Epithelial cell of proximal tubule (primary cell): ENCODE measurements around the gene GALK2. TPM values are rescaled to one million over a fixed set of nuclear protein-coding genes. Genes with fewer than 3 reads are reported as not detected.

Source experiments
- DNase-seq: peaks from one replicate; pipeline ENCODE4 v3.0.0-alpha.2; 2011; ENCODE audit warnings: low read depth
- H3K4me3 ChIP-seq: 2 replicates; pipeline ENCODE4 v1.5.1; 2011; ENCODE audit warnings: low read depth, mild to moderate bottlenecking, low read length
- total RNA-seq: library from RNA; depleted of rRNA; stranded (reverse); fragments of >200 nt; gene quantifications from 2 replicates; pipeline ENCODE4 v1.2.3, GENCODE V29; 2015
- TF ChIP-seq, protein P1 (sequence below): conservative IDR thresholded peaks from 2 replicates; pipeline ENCODE4 v1.5.1; 2012; ENCODE audit warnings: low read depth, mild to moderate bottlenecking, low read length

Gene GALK2
- total RNA-seq: 34.2 and 37.6 TPM in 2 replicates

- H3K4me3 ChIP-seq: peak within 1 kb of the TSS; percentile 66
- TF ChIP-seq, protein P1, sequence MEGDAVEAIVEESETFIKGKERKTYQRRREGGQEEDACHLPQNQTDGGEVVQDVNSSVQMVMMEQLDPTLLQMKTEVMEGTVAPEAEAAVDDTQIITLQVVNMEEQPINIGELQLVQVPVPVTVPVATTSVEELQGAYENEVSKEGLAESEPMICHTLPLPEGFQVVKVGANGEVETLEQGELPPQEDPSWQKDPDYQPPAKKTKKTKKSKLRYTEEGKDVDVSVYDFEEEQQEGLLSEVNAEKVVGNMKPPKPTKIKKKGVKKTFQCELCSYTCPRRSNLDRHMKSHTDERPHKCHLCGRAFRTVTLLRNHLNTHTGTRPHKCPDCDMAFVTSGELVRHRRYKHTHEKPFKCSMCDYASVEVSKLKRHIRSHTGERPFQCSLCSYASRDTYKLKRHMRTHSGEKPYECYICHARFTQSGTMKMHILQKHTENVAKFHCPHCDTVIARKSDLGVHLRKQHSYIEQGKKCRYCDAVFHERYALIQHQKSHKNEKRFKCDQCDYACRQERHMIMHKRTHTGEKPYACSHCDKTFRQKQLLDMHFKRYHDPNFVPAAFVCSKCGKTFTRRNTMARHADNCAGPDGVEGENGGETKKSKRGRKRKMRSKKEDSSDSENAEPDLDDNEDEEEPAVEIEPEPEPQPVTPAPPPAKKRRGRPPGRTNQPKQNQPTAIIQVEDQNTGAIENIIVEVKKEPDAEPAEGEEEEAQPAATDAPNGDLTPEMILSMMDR: no peak
- DNase-seq: peak; percentile 56
Observed at GRCh38 chr15:49169880-49170597, at the start of gene GALK2. Gene GALK2, plus strand, starts transcription at chr15:49170247. Its CDS starts 76 bp downstream, at chr15:49170323.

DNA sequence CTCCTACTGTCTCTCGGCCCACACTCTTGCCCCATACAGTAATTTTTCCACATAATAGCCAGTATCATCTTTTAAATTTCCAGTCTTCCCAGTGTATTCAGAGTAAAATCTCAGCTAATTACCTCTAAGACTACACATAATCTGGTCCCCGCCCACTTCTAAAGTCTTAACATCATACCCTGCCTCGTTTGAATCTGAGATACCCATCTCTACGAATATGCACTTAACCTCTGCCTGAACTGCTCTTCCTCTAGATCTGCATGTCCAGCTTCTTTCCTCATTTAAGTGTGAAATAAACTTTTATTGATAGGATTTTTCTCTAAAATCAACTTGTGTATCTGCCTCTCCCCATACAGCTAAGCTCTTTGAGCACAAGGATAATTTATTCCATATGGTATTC lies 49.2 kb upstream of the GALK2 start:
- no peak overlapping the region for H3K4me3 ChIP-seq
- TF ChIP-seq, protein P1: no peak
- DNase-seq: no peak

DNA sequence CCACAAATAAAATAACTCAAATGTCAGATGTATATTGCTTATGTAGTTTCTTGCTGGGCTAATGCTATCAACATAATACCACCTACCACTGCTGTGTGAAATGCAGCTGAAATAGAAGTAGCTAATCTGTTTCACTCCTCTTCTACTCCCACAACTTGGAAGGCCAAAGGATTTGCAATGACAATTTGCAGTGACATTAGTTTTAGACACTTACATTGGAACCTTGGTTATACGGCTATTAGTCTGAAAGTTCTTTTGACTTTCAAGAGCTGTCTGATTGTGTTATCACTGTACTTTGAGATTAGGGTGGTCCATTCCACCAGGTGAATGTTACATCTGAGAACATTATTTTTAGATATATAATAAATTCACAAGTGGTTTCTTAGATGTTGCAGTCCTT lies 48.1 kb upstream of the GALK2 start:
- DNase-seq: no peak
- TF ChIP-seq, protein P1: no peak

GRCh38 chr15:49122541-49123062 lies 47.4 kb upstream of the GALK2 start:
- DNase-seq: no peak
- no peak overlapping the region for H3K4me3 ChIP-seq
- TF ChIP-seq, protein P1: no peak

More for the DNA sequence above, 48.1 kb upstream of the GALK2 start:
- H3K4me3 ChIP-seq: no peak overlapping the region

DNA sequence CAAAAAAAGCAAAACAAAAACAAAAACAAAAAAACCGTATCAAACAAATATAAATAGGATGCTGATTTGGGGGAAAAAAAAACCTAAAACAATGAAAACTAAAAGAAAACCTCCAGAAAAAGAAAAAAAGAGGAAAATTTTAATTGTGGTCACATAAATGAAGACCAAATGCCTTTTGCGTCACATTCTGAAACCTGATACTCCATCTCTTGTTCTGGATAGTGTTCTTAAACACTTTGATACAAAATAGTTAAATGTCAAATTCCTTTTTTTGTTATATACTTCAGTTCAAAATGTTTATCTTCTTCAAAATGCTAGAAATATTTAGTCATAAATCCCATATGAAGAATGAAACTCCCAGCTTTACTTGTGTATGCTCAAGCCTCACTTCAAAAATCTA lies 45.7 kb upstream of the GALK2 start:
- TF ChIP-seq, protein P1: no peak
- H3K4me3 ChIP-seq: no peak overlapping the region
- DNase-seq: no peak

DNA sequence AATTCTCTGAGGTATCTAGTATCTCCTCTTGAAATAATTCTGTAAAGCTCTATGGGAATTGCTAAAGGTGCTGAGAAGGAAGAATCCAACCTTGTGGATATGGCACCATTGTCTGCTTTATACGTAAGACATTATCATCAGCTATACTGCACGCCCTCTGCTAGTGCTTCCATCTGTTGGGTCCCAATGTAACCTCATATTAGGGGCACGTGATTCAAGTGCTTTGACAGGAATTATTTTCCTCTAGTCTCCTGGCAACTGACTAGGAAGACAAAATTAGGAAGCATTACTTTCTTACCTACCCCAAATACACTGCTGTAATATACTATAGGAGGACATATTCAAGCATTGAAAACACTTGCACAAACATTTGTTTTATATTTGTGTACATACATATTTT lies 38.6 kb upstream of the GALK2 start:
- TF ChIP-seq, protein P1: no peak
- H3K4me3 ChIP-seq: no peak overlapping the region
- DNase-seq: no peak
